SK-MEL-5 (cell line): Measurements from ENCODE around the gene SPAG4. TPM values are rescaled to one million over a fixed set of nuclear protein-coding genes. Genes with fewer than 3 reads are reported as not detected.

Experiments
- DNase-seq: peaks from one replicate; pipeline ENCODE4 v3.0.0-alpha.2; 2016; ENCODE audit warnings: low read depth, low spot score
- in situ Hi-C: cut with HindIII; loops from 2 replicates; pipeline ENCODE4 v1.10.0; 2016; ENCODE audit warnings: low sequenced_read_pairs, high pct_unique_total_duplicates, low pct_unique_long_range_greater_than_20kb
- total RNA-seq: library from RNA; depleted of rRNA; stranded (reverse); fragments of >200 nt; shearing (Covaris generic); gene quantifications from 2 replicates; pipeline ENCODE4 v1.2.3, GENCODE V29; 2014

SPAG4 gene
- total RNA-seq, 1 experiment from 2014 or later, result 1.8 TPM

DNA sequence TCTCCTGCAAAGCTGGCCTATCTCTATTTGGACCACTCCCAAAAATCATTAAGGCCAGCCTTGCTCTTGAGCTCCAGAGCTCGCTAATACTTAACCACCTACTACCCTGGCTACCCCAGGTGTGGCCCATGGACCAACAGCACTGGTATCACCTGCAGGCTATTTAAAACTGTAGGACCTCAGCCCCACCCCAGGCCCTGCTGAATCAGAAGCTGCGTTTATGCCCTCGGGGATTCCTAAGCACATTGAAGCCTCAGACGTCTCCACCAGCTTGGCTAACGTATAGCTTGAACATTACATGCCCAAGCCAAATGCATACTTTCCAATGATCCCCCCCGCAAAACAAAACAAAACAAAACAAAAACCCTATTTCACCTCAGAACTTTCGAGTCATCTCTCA is 19.7 kb upstream of the SPAG4 start:
- no peak for DNase-seq
- in situ Hi-C loops, result no loop called here

GRCh38 chr20:35597186-35597585 is 18.4 kb upstream of the SPAG4 start:
- DNase-seq, result no peak
- in situ Hi-C loops, result no loop called here

DNA sequence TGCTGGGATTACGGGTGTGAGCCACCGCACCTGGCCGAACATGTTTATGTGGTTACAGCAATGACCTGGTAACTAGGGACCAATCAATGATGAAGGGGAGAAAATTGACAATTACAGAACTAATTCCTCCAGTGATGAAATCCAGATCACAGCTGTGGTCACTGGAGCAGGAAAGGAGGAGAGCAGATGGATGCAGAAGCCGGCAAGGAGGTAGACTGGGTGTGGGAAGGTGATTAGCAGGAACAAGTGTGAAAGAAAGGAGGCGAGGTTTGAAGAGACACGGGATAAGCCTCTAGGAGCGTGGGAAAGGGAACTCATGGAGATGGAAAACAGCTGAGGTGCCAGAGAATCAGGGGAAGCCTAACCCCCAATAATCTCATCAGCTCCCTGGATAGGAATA is 17.2 kb upstream of the SPAG4 start:
- in situ Hi-C loops, result no loop called here

GRCh38 chr20:35598899-35599775 is 16.5 kb upstream of the SPAG4 start:
- DNase-seq, result no peak
- in situ Hi-C loops, result no loop called here

More for the DNA sequence above, 17.2 kb upstream of the SPAG4 start:
- DNase-seq, result no peak

GRCh38 chr20:35599776-35600120 is 15.9 kb upstream of the SPAG4 start:
- no peak for DNase-seq
- in situ Hi-C loops, result no loop called here

- DNase-seq, result no peak
- in situ Hi-C loops, result no loop called here
These were observed 15.2 kb upstream of the SPAG4 start for GRCh38 chr20:35600176-35600992.

DNA sequence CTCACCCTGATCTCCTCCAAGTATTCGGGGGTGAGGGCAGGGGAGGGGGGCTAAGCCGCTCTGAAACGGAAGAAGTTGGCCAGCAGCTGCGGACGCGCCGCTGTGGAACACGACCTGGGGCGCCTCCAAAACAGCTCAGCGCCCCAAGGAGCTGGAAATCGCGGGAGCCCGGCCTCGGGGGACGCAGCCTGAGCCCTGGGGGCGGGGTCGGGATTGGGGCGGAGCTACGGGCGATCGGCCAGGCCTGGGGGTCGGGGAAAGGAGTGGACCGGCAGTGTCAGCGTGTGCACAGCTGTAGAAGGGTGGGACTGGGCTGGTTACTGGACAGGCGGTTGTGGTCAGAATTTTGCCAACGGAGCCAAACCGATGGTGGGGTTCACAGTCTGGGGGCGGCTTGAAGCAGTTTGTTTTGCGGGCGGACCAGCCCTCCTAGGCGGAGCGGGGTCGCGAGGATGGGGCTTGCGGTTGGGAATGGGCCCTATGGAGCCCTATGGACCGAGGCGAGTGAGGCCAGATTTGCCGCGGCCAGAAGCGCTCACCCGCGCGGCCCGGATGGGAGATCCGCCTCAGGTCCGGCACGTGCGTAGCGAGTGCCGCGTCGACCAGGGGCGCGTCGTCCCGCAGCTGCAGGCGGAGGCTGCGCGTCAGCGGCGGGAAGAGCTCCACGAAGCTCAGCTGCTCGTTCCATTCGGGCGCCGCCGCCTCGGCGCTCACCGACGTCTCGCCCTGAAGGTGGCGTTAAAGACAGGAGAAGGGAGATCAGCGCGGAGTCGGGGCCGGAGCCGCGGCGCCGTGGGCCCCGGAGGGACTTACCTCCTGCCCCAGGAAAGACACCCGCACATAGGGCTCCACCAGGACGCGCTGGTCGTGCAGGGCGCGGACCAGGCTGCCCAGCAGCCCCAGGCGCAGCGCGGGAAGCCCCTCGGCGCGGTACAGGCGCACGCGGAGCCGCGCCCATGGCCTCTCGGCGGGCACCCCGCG is 14.3 kb upstream of the SPAG4 start:
- DNase-seq, result peak; percentile 65
- in situ Hi-C loops, result no loop called here

DNA sequence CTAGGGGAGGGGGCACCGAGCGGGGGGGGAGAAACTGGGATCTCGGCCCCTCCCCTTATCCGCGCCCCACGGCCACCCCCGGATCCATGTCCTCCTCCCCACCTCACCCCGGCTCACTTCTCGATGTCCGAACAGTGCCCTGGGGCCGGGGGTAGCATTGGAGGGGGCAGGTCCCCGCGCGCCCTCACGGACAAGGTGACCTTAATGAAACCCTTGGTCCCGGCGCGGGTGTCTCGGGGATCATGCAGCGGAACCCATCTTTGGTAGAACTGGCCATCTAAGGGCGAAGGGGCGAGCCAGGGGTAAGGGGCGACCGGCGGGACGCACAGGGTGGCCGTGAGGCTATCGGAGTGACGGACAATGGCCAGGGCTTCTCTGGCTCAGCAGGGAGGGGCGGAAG is 13.6 kb upstream of the SPAG4 start:
- in situ Hi-C loops, result no loop called here
- no peak for DNase-seq

- in situ Hi-C loops, result no loop called here
These were observed 12.7 kb upstream of the SPAG4 start for GRCh38 chr20:35602851-35603495.

GRCh38 chr20:35603695-35604448 is 11.8 kb upstream of the SPAG4 start:
- DNase-seq, result no peak
- in situ Hi-C loops, result no loop called here

More at GRCh38 chr20:35602851-35603495, 12.7 kb upstream of the SPAG4 start:
- no peak for DNase-seq

- DNase-seq, result peak; percentile 51
- in situ Hi-C loops, result no loop called here
These were observed 11.2 kb upstream of the SPAG4 start for GRCh38 chr20:35604449-35604747.

DNA sequence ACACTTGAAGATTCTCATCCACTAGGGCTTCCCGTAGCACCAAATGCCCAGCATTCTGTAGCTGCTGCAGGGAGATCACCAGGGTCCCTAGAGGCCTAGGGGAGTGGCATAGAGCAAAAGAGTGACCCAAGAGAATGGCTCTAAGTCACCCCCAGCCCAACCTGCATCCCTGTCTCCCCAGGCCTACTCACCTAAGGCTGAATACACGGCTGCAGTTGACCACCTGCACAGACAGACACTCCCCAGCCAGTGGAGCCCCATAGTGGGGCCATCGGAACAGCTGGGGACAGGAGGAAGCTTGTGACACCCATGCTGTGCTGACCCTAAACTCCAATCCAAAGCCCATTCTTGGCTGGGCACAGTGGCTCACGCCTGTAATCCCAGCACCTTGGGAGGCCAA is 9.5 kb upstream of the SPAG4 start:
- DNase-seq, result no peak

GRCh38 chr20:35607003-35607735 is 8.5 kb upstream of the SPAG4 start:
- no peak for DNase-seq
- in situ Hi-C loops, result no loop called here

More for the DNA sequence above, 9.5 kb upstream of the SPAG4 start:
- in situ Hi-C loops, result no loop called here

DNA sequence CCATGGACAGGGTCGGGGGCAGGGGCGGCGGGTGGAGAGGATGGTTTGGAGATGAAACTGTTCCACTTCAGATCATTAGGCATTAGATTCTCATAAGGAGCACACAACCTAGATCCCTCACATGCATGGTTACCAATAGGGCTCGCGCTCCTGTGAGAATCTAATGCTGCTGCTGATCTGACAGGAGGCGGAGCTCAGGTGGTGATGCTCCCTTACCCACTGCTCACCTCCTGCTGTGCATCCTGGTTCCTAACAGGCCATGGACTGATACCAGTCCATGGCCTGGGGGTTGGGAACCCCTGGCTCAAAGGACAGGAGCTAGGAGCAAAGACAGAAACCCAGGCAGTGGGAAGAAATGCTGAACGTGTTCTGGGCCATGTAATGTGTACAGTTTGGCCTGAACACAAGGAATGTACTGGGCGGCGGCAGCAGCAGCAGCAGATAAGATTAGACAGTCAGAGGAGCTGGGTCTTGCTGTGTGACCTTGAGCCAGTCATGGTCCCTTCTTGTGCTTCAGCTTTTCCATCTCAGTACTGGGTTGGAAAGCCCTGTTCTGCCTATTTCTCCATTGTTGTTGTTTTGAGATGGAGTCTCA is 4.7 kb upstream of the SPAG4 start:
- in situ Hi-C loops, result no loop called here
- no peak for DNase-seq

DNA sequence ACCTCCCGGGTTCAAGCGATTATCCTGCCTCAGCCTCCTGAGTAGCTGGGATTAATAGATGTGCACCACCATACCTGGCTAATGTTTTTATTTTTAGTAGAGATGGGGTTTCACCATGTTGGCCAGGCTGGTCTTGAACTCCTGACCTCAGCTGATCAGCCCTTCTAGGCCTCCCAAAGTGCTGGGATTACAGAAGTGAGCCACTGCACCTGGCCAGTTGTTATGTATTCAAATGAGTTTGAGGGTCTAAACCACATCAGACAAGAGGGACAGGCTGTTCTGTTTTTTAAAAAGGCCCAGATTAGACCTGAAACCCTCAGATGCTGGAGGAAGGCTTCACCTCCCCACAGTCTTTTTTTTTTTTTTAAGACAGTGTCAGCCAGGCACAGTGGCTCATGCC is 4.1 kb upstream of the SPAG4 start:
- in situ Hi-C loops, result no loop called here
- no peak for DNase-seq
